Heart right ventricle (tissue), 16 donors: ENCODE measurements around the gene CARD9. TPM values are rescaled to one million over a fixed set of nuclear protein-coding genes. Genes with fewer than 3 reads are reported as not detected.

Experiments
- ATAC-seq, 8 donors: fragments of 200-7000 bp; cut with Tn5 transposase; one replicate each; pipeline ENCODE4 v1.9.1; 2020; ENCODE audit warnings: mild to moderate bottlenecking in 8 of 8, moderate library complexity in 8 of 8, moderate number of reproducible peaks in 1 of 8
- DNase-seq, 2 donors: peaks; one replicate each; pipeline ENCODE4 v3.0.0-alpha.2; 2020
- H3K27ac ChIP-seq, 10 donors: fragments of 200-600 bp; sonication (generic) in 2 of 10; one replicate each; pipeline versions ENCODE4 v1.5.0 to v1.8.0; 2020 to 2022; ENCODE audit warnings: mild to moderate bottlenecking in 3 of 10
- H3K27me3 ChIP-seq, 7 donors: fragments of 200-600 bp; one replicate each; pipeline ENCODE4 v1.8.0; 2021 to 2022; ENCODE audit warnings: mild to moderate bottlenecking in 2 of 7
- H3K36me3 ChIP-seq, 9 donors: fragments of 200-600 bp; sonication (generic) in 1 of 9; one replicate each; pipeline versions ENCODE4 v1.5.0 to v1.8.0; 2020 to 2022; ENCODE audit warnings: mild to moderate bottlenecking in 2 of 9
- H3K4me1 ChIP-seq, 9 donors: fragments of 200-600 bp; sonication (generic) in 1 of 9; one replicate each; pipeline versions ENCODE4 v1.5.0 to v1.8.0; 2020 to 2022; ENCODE audit warnings: mild to moderate bottlenecking in 4 of 9
- H3K4me3 ChIP-seq, 10 donors: fragments of 200-600 bp; sonication (generic) in 2 of 10; one replicate each; pipeline versions ENCODE4 v1.5.0 to v1.8.0; 2020 to 2022; ENCODE audit warnings: mild to moderate bottlenecking in 7 of 10, moderate library complexity in 2 of 10
- H3K9me3 ChIP-seq, 11 donors: fragments of 200-600 bp in 10 of 11; sonication (generic) in 2 of 11; one replicate each; pipeline versions ENCODE4 v1.5.0 to v1.8.0; 2013 to 2022; ENCODE audit warnings: mild to moderate bottlenecking in 2 of 11, control low read depth in 1 of 11, moderate library complexity in 1 of 11
- CTCF ChIP-seq, 9 donors: fragments of 200-600 bp; sonication (generic) in 2 of 9; IDR thresholded peaks; one replicate each; pipeline versions ENCODE4 v1.5.0 to v1.8.0; 2021 to 2022; ENCODE audit warnings: antibody characterized with exemption in 9 of 9, mild to moderate bottlenecking in 5 of 9, moderate library complexity in 1 of 9
- WGBS, 2 donors: extraction: QIAGEN DNeasy Blood & Tissue Kit; methylation state at CpG; one replicate each; pipeline ENCODE4 v1.1.7; 2013; ENCODE audit warnings: inconsistent platforms in 1 of 2; 5-methylcytosine and 5-hydroxymethylcytosine counted together
- intact Hi-C, 10 donors: fragments of 100-400 bp; cut with DNase I; formaldehyde crosslinking; loops; one replicate each; pipeline versions ENCODE4 v1.11.1 to v1.14.2; 2022
- polyA plus RNA-seq, 2 donors: library from polyadenylated mRNA; stranded (reverse); fragments of 200-250 nt; gene quantifications; one replicate each; pipeline ENCODE4 v1.2.3, GENCODE V29; 2013
- total RNA-seq, 10 donors: library from RNA; stranded (reverse); fragmentation: NEBNext Ultra II Directional in 3 of 10; extraction: Animal tissue kit (Norgen Biotek cat#: 25700) in 3 of 10; gene quantifications; one replicate each; pipeline versions ENCODE4 v1.2.1 to v1.2.4, GENCODE V29; 2021 to 2023
- donor health status: Arrhythmogenic right ventricular cardiomyopathy.
- donor health status: ischemic (EF 13 %, LVEDD 7.1; RV severe dilation, severe dysfunction).
- donor health status: healthy with polysubstance abuse.
- donor health status: DM: no; HTN: yes; CAD: no.
- donor health status: DM: no; HTN: no; CAD: no.
- donor health status: ischemic (EF 25% LVEDD 6.9; RV normal size, moderate dysfunction).
- donor health status: ischemic (EF 25% LVEDD 5.7; RV mildly dilated, moderate dysfunction).
- donor health status: healthy.
- donor health status: DM: yes; HTN: yes; CAD: no.
- donor health status: Ischemic cardiomyopathy.
- donor health status: ischemic (EF 35%, LVEDD 5.7; RV mildly dilated, moderate dysfunction).
- donor health status: nonischemic (EF 11% LVEDD 7.7; RV severe dilation, severe dysfunction).
- donor health status: DM: yes; HTN: yes; CAD: no.
- donor health status: PGD.
- donor health status: ischemic (EF 29% LVEDD 5.4; RV normal size, mild dysfunction).
- donor health status: nonischemic (EF 23%, LVEDD 6.1; RV moderate dilation, normal function).

CARD9 gene
- total and polyA plus RNA-seq, 12 donors, result 0.21 to 2.0 (median 1.1) TPM; not detected in 1

DNA sequence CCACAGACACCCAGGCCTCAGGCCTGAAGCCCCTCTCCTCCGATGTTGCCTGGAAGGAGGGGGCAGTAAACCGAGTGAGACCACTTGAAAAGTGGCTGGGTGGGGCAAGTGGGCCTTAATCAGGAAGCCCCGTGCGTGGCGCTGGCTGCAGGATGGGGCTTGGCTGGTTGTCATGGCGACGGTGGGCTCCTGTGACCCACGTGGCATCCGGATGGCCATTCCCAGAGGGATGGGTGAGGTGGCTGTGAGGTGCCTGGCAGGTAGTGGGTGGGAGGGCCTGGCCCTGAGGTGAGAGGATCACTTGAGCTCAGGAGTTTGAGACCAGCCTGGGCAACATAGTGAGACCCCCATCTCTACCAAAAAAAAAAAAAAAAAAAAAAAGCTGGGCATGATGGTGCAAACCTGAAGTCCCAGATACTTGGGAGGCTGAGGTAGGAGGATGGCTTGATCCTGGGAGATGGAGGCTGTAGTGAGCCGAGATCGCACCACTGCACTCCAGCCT, 40.9 kb downstream of the CARD9 start:
- 87 to 88% methylated on average over 11 of the region's 11 CpGs for WGBS, 2 donors
- TF ChIP-seq CTCF (IDR thresholded peaks at IDR 0.05), result no peak
- Histone ChIP-seq H3K27me3 (peaks cover 0 to 10% (median 0%) of the 10 kb centered on the region in 7 donors), H3K36me3 (peaks cover 0 to 27% (median 4%) of the 10 kb centered on the region in 9 donors), H3K4me3 (no peak overlapping the region), H3K27ac (no peak overlapping the region), H3K4me1 (peaks cover 15 to 28% (median 25%) of the 10 kb centered on the region in 9 donors), H3K9me3 (no peaks in the 10 kb centered on the region)
- intact Hi-C loops, result loop anchor here in 1 of 10 donors (5.0 kb wide), 1 partner anchor 65 kb away; no protein-coding TSS in a partner anchor
- DNase-seq (peak in 1 of 2 donors; percentile 4), ATAC-seq (no peak)

GRCh38 chr9:136331556-136332481, 41.6 kb downstream of the CARD9 start:
- peak in 1 of 2 donors; percentile 15 for DNase-seq

GRCh38 chr9:136331030-136331429, 42.4 kb downstream of the CARD9 start:
- no peak overlapping the region for H3K4me3 ChIP-seq
- DNase-seq, result peak in 1 of 2 donors; percentile 9
- peaks cover 0 to 12% (median 0%) of the 10 kb centered on the region in 9 donors for H3K36me3 ChIP-seq
- no peak for TF ChIP-seq CTCF (IDR thresholded peaks at IDR 0.05)
- peaks cover 0 to 21% (median 0%) of the 10 kb centered on the region in 7 donors for H3K27me3 ChIP-seq
- peaks cover 19 to 39% (median 35%) of the 10 kb centered on the region in 9 donors for H3K4me1 ChIP-seq
- intact Hi-C loops, result loop anchor here in 1 of 10 donors (5.0 kb wide), 1 partner anchor 66 kb away; no protein-coding TSS in a partner anchor
- H3K27ac ChIP-seq, result no peak overlapping the region
- H3K9me3 ChIP-seq, result no peaks in the 10 kb centered on the region
- WGBS, 2 donors, result 82 to 89% methylated on average over 13 to 15 of the region's 15 CpGs
- no peak for ATAC-seq

More at GRCh38 chr9:136331556-136332481, 41.6 kb downstream of the CARD9 start:
- Histone ChIP-seq H3K36me3 (peaks cover 0 to 20% (median 0%) of the 10 kb centered on the region in 9 donors), H3K27me3 (peaks cover 0 to 13% (median 0%) of the 10 kb centered on the region in 7 donors), H3K4me1 (peaks cover 18 to 31% (median 28%) of the 10 kb centered on the region in 9 donors), H3K9me3 (no peaks in the 10 kb centered on the region), H3K4me3 (no peak overlapping the region), H3K27ac (no peak overlapping the region)
- no peak for ATAC-seq
- 88% methylated on average over 44 to 46 of the region's 46 CpGs for WGBS, 2 donors
- intact Hi-C loops, result loop anchor here in 1 of 10 donors (5.0 kb wide), 1 partner anchor 65 kb away; no protein-coding TSS in a partner anchor
- no peak for TF ChIP-seq CTCF (IDR thresholded peaks at IDR 0.05)

DNA sequence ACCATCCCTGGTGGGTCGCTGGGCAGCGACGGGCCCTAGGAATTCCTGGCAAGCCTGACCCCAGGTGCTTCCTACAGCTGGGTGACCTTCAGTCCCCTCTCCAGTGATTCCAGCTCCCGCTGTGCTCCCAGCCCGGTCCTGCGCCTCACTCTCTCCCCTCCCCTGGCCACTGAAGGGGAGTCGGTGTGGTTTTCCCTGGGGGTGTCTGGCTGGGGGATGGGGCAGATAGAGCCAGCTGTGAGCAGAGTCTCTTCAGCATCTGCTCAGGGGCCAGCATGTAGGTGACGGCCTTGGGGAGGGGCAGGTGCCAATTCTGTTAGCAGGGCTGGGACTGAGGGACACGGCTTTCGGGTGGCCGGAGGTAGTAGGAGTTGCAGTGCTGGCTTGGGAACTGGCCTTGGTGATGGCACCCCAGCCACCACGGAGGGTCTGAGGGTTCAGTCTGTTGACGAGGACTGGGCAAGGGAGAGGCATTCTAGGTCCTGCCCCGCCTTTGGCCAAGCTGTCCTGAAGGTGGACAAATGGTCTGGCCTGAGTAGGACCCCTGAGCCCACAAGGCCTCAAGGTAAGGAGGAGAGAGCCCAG, 43.0 kb downstream of the CARD9 start:
- peaks cover 0 to 23% (median 0%) of the 10 kb centered on the region in 7 donors for H3K27me3 ChIP-seq
- H3K4me1 ChIP-seq, result peaks cover 19 to 45% (median 39%) of the 10 kb centered on the region in 9 donors
- no peak overlapping the region for H3K4me3 ChIP-seq
- no peaks in the 10 kb centered on the region for H3K9me3 ChIP-seq
- intact Hi-C loops, result loop anchor here in 1 of 10 donors (5.0 kb wide), 1 partner anchor 67 kb away; no protein-coding TSS in a partner anchor
- DNase-seq (no peak), ATAC-seq (no peak)
- H3K36me3 ChIP-seq, result peaks cover 0 to 9% (median 0%) of the 10 kb centered on the region in 9 donors
- no peak for TF ChIP-seq CTCF (IDR thresholded peaks at IDR 0.05)
- H3K27ac ChIP-seq, result no peak overlapping the region
- 64 to 66% methylated on average over 14 of the region's 14 CpGs for WGBS, 2 donors
